GM10266 (cell line): Measurements from ENCODE around the gene KLK10.
A peak's percentile ranks its signal among the peaks of the same experiment; 100 is the strongest.

Experiments
- DNase-seq: peaks from one replicate; pipeline ENCODE4 v3.0.0; 2012; ENCODE audit errors: extremely low spot score
- TF ChIP-seq, protein P1 (sequence below): IDR thresholded peaks from 2 replicates; pipeline ENCODE4 v1.5.1; 2012; ENCODE audit warnings: mild to moderate bottlenecking, low read depth; ENCODE audit not compliant: control insufficient read depth, insufficient read depth; ENCODE audit errors: missing control alignments

Gene KLK10

GRCh38 chr19:51018745-51019543 is 565 bp downstream of the KLK10 start:
- DNase-seq, result no peak
- TF ChIP-seq, protein P1, sequence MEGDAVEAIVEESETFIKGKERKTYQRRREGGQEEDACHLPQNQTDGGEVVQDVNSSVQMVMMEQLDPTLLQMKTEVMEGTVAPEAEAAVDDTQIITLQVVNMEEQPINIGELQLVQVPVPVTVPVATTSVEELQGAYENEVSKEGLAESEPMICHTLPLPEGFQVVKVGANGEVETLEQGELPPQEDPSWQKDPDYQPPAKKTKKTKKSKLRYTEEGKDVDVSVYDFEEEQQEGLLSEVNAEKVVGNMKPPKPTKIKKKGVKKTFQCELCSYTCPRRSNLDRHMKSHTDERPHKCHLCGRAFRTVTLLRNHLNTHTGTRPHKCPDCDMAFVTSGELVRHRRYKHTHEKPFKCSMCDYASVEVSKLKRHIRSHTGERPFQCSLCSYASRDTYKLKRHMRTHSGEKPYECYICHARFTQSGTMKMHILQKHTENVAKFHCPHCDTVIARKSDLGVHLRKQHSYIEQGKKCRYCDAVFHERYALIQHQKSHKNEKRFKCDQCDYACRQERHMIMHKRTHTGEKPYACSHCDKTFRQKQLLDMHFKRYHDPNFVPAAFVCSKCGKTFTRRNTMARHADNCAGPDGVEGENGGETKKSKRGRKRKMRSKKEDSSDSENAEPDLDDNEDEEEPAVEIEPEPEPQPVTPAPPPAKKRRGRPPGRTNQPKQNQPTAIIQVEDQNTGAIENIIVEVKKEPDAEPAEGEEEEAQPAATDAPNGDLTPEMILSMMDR, result no peak

GRCh38 chr19:51016798-51017683 is 2.5 kb downstream of the KLK10 start:
- TF ChIP-seq, protein P1, result peak; percentile 49
- peak; percentile 69 for DNase-seq

DNA sequence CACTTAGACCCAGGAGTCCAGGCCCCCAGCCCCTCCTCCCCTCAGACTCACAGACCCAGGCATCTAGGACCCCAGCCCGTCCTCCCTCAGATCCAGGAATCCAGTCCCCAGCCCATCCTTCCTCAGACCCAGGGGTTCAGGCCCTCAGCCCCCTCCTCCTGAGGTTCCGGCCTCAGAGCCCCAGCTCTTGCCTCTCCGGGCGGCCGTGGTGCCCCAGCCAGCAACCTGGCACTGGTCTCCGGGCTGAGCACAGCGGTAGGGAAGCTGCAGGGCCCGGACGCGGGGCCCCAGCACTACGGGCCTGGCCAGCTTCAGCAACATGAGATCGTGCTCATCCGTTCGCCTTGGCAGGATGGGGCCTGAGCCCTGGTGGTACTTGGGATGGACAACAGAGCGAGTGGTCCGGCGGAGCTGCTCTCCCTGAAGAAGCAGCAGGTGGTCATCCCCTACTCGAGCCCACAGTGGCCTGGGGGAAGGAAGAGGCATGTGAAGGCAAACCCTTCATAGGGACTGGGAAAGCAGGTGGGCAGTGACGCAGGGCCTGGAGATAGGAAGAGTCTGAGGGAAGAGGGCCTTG is 3.7 kb downstream of the KLK10 start:
- TF ChIP-seq, protein P1, result no peak
- DNase-seq, result no peak

- TF ChIP-seq, protein P1, result no peak
- DNase-seq, result no peak
Observed at GRCh38 chr19:51014242-51014641, 5.3 kb downstream of the KLK10 start.

GRCh38 chr19:51012661-51013190 is 6.8 kb downstream of the KLK10 start:
- no peak for DNase-seq
- TF ChIP-seq, protein P1, result no peak

DNA sequence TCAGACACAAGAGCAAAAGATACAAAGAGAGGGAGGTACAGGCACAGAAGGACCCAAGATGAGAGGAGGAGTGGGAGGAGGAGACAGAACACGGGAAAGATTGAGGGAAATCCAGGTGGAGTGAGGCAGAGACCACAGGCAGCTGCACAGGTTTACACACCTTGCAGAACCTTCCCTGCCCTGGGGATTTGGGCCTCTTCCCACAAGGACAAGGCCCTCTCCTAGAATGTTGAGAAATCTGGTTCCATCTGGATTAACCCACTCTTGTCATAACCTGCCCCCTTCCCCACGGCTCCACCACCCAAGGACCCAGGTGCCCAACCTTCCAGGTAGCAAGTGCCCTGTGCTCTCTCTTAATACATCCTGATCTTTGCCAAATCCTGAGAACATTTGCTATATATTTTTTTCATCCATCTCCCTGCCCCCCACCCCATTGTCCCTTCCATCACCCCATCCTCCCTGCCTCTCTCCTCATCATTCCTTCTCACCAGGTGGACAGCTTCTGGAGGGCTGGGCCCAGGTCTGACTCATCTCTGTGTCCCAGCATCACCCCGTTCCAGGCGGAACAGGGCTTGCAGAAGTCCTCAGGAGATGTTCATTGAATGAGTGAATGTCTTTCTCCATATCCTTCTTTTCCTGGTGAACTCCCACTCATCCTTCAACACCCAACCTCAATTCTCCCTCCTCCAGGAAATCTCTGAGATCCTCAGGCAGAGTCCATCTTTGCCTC is 9.3 kb downstream of the KLK10 start:
- TF ChIP-seq, protein P1, result no peak
- DNase-seq, result no peak
